A172 (cell line): Measurements from ENCODE around the gene CNTNAP4. TPM values are rescaled to one million over a fixed set of nuclear protein-coding genes. Genes with fewer than 3 reads are reported as not detected.

Source experiments
- DNase-seq: peaks from one replicate; pipeline ENCODE4 v3.0.0-alpha.2; 2015; ENCODE audit warnings: low spot score
- total RNA-seq: library from RNA; depleted of rRNA; stranded (reverse); fragments of >200 nt; shearing (Covaris generic); gene quantifications from 2 replicates; pipeline ENCODE4 v1.2.3, GENCODE V29; 2014; rRNA removed

Gene CNTNAP4
- total RNA-seq = not detected in 2 replicates

DNA sequence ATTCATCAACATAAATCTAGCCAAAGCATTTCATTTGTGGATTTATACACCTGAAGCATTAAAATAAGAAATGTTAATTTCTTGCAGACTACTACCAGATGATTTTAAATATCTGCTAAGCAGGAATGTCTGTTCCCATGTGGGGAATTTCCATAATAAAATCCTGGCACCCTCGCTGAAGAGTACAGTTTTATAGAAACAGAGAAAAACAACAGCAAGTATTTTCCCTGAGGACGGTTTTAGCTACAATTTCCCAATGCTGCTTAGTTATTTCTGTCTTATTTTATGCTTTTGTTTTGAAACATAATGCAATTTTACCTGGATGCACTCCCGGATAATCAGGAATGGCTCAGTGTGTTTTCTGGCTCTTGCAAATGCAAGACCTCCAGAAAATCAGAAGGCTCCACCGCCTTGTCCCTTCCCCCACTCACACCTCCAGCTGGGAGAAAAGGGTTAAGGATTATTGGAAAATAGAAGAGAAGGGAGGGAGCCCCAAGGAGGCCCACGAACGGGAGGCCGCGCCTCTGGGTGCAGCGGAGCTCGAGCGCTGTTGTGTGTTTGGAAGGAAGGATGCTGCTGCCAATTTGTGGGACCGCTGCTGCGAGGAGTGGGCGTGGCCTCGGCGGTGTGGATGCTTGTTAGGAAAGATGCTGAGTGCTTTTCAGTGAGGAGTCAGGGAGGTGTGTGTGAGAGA lies at the start of gene CNTNAP4:
Gene CNTNAP4 (plus strand): TSS at position 657 of the 694 bp plus-strand sequence. CDS start 262 bp downstream, outside the sequence.
- DNase-seq = no peak

DNA sequence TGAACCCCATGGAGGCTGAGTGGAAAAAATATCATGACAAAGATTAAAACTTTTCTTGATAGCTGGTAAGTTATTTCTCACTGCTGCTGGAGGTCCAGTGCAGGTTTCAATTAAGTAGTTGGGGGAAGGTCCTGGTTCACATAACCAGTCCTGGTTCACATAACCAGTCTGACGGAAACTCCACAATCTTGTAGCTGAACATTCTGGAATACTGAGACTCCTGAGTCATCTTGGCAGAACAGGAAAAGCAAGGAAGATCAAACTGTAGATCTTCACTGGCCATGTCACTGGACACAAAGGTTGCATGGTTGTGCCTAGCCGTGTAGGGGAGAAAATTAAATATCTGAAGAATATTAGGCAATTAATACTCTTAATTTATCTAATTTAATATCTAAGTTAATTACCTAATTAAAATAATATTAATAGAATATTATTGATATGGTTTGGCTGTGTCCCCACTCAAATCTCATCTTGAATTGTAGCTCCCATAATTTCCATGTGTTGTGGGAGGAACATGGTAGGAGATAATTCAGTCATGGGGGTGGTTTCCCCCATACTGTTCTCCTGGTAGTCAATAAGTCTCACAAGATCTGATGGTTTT lies 48.6 kb upstream of the CNTNAP4 start:
- no peak for DNase-seq

DNA sequence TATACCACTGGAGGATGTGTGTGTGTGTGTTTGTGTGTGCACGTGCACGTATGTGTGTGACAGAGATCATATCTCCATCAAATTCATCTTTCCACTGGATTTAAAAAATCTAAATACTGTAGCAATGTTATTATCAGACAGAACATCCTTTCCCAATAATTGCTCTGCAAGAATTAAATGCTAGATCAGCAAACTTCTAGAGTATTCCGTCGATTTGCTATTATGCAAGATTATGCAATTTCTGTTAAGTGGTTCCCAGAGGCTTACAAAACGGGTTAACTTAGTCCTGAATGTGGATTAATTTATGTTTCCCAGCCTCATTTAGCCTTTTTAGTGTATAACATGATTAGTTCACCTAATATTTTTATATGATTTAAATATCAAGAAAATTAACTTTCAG lies 44.5 kb upstream of the CNTNAP4 start:
- no peak for DNase-seq

DNA sequence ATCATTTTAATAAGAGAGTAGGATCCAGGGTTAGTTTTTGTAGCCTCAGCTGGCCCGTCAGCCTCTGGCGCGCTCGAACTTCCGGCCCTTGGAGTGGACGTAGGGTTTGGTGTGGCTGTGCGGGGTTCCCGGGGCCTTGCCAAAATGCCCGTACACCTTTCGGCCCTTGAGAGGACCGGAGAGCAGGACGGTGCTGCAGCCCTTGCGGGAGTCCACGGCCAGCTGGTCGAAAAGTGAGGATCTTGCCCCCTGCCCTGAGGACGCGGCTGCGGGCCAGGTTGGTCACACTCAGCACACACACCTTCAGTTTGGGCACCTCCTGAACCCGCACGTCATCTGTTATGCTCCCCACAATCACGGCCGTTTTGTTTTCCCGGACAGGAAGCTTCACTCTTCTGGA lies 42.2 kb upstream of the CNTNAP4 start:
- no peak for DNase-seq

DNA sequence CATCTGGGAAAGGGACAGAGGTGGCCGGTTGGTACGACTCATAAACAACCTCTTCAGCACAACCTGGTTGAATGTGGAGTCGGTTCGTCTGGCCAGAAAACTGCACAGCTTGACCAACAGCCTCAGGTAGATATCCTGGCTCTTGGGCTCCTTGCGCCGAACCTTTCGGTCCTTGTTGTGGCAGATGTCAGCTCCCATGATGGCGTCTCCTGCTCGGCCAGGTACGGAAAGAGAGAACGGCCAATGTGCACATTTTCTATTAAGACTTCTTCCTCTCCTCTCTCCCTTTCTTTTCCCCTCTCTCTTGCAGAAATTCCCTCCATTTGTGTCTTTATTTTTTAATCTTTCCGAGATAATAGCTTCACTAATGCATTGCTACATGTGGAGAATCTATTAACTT lies 41.8 kb upstream of the CNTNAP4 start:
- DNase-seq = no peak

DNA sequence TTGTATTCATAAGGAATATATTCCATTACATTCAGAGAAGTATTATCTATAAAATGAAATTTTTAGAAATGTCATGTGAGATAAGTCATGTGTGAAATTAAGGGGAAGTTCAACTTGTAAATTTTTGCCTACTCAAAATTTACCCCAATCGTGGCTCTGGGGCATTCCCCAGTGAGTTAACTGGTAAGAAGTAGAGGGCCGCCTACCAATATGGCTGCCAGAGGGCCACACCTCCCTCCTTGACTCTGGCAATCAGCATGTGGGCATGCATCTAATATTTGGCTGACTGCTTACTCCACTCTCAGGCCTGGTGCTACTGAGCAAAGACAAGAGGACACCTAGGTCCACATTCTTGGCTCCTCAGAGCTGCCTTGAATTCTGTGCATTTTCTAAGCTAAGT lies 39.7 kb upstream of the CNTNAP4 start:
- no peak for DNase-seq

DNA sequence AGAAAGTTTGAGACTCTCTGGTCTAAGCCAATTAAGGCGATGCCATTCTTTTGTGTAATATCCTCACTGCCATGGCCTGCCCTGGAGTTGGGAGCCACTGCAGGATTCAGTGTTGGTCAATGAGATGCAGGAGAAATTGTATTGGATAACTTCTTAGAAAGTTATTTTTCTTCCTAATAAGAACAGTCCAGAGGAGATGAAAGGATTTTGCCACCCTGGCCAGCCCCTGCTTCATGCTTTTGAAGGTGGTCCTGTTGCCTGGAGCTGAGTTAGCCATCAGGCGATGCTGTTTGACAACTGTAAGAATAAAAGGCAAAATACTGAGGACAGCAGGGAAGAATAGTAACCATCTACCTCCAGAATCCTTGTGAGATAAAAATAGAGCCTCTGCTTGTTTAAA lies 35.4 kb upstream of the CNTNAP4 start:
- DNase-seq = no peak

DNA sequence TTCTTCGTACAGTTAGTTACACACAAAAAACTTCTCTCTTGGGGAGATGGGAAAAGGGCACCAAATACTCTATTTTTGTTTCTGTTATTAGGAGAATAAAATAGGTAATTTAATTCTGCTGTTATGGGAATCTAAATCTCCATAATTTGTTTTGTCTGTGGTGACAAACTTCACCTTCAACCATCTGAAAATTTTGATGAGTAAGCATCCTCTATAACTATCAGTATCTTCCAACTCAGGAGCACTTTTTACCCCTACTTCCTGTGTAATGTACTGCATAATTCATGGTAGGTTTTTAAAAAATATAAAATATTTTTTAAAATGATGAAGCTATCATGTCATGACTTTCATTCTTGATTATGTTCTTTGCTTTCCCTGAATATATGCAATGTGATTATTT lies 33.6 kb upstream of the CNTNAP4 start:
- DNase-seq = no peak

DNA sequence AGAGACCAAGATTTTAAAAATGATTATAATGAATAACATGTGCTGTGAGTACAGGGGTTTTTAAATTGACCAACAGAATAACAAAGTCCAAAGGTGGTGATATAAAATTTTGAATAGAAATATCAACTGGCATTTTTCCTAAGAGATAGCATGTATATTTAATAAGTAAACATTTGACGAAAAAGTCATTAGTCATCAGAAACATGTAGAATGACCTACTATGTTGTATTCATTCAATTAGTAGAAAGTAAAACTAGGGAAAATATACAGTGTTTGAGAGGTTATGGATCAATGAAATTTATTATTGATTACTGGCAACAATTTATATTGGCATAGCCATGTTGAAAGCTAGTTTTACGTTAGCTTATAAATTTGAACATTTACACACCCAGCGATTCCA lies 30.6 kb upstream of the CNTNAP4 start:
- no peak for DNase-seq

DNA sequence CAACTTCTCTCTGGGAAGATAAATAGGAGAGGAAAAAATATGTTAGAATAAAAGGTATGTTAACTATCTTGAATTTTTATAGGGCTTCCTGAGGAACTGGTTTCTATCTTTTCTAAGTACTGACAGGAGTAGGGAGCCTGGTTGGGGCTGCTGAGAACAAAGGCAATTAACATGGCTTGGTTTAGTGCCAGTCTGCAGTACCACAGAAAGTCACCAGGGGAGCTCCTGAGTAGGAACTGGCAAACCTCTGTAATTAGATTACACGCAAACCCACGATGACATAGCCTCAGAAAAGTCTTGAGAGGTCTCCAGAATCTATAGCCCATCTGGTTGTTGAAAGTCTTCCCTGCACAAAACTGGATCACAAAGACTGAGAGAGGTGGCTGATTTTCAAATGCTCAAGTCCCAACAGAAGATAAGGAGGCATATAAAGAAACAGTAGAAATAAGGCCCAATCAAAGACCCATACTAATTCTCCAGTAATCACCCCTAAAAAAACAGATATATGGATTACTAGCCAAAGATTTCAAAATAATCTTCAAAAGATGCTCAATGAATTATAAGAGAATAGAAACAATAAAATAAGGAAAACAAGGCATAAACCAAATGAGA lies 11.7 kb upstream of the CNTNAP4 start:
- DNase-seq = peak; percentile 37

DNA sequence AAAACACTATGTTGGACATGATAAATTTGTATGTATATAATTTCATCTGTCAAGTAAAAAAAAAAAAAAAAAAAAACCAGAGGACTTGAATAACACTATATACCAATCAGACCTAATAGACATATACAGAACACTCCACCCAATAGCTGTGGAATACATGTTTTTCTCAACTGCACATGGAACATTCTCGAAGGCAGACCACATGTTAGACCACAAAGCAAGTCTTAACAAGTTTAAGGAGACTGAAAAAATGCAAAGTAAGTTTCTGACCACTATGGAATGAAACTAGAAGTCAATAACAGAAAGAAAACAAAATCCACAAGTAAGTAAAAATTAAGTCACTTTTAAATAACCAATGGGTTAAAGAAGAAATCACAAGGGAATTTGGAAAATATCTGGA lies 8.4 kb upstream of the CNTNAP4 start:
- no peak for DNase-seq

DNA sequence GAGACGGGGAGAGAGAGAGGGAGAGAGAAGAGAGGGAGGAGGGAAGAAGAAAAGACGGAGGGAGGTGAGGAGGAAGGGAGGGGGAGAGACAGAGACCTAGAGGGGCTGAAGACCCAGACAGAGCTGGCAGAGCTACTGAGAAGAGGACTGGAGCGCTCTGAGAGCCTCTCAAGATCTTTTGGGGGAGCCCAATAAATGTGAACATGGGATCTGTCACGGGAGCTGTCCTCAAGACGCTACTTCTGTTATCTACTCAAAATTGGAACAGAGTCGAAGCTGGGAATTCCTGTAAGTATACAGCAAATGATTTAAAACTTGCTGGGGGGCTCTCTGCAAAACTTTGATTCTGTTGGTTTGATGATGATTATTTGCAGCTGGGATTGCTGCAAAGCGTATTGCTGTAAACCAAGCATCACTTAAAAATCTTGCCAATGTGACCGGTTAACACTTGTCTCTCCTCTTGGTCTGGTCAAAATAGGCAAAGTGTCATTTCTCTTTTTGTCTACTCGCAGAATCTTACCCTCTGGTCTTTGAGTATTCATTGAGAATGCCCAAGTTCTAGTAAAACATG lies 344 bp downstream of the CNTNAP4 start:
- DNase-seq = no peak

DNA sequence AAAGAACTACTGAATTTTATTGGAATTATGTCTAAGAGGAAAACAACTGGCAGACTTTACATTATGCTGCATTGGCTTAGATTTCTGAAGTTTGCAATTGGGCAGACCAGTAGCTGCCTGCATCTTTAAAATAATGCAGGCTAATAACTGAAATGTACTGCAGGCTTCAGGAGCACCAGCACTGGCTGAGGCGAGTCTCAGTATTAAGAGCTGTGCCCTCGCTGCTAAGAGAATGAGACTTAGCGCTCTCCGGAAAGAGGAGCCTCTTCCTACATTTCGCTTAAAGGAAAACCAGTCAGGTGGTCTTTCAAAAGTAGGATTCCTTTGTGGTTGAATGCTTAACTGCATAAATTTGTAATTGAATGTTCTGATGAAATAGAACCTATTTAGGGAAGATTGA lies 885 bp downstream of the CNTNAP4 start:
- DNase-seq = no peak

DNA sequence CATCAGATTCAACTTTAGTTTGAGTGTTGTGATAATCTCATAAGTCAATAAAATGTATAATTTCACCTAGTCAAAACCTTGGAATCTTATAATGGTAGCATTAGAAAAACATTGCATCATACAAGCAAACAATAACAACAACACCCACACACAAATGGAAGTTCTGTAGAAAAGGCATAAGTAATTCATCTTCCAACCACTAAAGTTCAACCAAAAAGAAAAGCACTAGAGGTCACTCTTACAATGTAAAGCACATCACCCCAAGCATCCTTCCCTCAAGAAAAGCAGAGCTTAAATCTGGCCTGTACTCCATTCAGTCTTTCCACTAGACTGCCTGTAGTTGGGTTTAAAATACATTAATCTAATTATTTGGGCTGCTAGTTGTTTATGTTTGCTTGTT lies 1.8 kb downstream of the CNTNAP4 start:
- no peak for DNase-seq

DNA sequence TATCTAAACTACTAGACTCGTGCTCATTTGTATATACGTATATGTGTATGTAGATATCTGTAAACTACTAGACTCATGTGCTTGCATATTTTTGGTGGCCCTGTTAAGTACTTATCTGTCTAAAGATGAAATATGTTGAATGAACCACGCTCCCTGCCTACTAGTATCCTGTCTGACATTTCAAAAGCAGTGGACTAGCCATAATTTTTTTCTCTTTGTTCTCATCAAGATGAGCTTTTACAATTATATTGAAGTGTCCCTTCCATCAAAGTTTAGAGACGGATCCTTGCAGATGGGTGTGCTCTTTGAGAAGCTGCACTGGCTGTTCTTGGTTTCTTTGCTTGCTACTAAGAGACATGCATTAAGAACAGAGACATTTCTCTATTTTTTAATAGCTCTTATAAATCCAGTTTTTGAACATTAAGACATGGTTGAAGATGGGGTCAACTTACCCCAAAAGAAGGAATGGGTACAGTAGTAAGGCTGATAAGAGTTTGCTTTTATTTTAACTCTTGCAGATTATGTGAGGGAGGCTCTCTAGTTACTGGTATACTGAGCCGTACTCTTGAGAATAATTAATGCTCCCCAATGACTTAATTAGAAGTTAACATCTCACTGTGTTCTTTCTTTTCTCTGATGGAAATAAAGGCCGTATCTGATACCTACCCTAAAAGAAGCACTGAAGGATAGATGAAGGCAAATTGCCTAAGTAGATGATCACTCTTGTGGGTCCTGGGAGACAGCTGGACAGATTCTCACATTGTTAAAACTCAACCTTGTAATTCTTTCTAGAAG lies 3.4 kb downstream of the CNTNAP4 start:
- no peak for DNase-seq

DNA sequence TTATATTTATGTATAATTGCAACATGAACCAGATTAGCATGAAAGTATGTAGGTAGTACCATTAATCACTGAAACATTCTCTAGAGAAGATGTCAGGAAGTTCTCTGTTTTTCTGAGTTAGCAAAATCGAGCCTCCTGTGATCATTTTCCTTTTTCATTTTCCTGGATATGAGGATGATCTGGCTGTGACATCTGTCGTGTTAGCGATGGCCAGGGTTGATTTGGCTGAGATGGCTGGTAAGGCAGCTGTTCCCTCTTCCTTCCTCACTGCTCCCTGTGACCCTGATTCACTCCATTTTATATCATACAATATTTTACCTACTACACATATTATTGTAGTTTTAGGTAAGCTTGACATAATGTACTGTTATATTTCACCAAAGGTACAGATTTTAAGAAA lies 10.3 kb downstream of the CNTNAP4 start:
- no peak for DNase-seq

DNA sequence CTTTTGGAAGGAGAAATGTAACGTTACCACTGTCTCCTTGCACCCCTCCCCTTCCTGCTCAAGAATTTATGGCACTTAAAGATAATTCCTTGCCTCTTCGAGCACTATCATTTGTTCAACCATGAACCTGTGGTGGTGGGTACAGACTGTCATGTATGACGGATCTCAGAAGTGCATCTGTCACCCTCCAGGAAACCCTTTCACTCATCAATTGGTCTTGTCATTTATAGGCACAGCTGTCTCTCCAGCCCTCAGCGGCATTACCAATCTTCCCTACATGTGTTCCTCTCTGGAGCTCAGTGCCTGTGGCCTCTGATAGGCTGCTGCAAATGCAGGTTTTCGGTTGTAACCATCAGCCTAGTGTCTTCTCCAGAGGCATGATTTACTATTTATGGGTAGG lies 15.0 kb downstream of the CNTNAP4 start:
- DNase-seq = no peak

DNA sequence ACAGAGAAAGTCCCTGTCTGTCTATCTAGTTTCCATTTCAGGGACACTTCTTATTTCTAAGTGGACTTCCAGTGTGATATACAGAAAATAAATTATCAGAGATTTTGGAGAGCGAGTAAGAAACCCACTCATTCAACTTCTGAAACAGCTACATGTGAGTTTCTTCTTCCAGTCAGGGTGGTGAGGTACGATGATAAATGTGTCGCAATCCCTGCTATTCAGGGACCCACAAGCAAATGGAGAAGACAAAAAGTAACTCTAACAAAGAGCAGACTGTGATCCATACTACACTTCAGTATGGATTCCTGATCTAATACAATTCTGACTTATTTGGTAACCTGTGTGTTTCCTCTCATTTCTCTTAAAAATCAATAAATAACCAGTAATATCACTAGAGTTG lies 16.8 kb downstream of the CNTNAP4 start:
- no peak for DNase-seq

DNA sequence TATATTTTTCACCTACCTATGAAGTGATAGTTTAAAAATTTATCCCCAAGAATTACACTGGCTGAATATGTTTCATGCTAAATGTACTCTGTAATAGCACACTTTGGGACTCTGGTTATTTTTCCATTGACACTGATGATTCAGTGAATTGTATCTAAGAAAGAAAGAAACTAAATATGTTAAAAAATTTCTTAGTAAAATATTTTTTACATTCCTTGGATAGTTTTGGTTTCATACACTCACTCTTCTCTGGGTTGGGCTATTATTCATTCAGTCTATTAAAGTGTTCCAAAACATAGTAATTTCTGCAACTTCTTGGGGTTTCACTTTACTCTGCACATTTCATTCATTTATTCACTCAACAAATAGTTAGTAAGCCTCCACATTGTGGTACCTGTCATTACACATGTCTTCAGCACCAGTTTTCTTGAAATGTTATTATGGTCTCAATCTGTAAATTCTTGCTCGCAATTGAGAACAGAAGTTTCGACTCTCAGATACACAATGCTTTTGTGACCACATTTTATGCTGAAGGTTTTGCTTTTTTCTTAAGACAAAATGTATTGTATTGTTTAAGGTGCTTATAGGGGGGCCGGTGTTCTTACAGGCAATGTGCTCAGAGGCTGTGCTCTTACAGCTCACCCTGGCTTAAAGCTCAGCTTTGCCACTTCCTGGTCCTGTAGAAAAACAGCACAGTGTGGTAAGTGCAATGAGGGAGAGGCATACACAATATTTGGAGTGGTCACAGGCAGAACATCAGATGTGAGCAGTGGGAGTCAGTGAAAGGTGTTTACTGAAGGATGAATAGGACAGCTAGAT lies 17.4 kb downstream of the CNTNAP4 start:
- no peak for DNase-seq

DNA sequence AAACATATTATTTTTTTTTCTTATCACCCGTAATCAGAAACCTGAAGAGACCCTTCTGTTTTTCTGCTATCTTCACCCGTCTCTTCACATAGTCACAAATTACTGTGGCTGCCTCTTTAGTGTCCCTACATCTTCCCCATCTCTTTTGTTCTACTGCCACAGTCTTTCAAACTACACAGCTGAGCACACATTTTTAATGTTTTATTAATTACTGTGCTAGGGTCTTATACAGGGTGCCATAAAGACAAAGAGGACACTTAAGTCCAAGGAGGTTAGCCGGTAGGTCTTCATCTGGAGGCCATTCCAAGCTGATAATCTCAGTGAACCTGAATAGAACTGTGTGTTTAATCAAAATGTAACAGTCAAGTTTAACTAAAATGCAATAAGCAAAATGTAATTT lies 20.7 kb downstream of the CNTNAP4 start:
- DNase-seq = no peak

DNA sequence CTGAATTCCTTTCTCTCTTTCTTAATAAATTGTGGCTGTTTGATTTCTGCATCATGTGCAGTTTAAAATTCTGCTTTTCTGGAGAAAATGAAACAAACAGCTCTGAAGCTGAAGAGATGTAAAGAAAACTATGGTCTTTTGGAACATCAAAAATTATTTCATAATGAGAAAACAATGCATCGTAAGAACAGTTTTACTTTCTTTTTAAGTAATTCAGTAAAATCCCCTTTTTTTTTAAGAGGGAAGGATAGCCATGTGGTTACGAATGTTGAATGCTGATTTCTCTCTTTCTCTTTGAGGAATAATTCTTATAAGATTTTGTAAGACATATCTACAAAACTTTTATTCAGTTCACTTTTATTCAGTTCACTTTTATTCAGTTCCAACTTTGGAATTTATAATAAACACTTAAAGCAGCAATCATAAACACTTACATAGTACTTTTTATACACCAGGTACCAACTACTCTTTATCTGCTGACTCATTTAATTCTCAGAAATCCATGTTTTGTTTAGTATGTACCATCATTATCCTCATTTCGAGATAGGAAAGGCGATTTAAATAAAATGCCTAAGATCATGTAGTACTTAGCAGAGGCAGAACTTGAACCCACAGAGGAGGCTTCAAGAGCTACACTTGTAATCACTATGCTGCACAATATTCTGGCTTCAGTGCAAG lies 26.6 kb downstream of the CNTNAP4 start:
- no peak for DNase-seq
